GM20000 (cell line): ENCODE results near the gene MAGI3.
A peak's percentile ranks its signal among the peaks of the same experiment; 100 is the strongest.

ENCODE experiments used
- DNase-seq: peaks from one replicate; pipeline ENCODE4 v3.0.0; 2012; ENCODE audit warnings: low spot score
- CTCF ChIP-seq: IDR thresholded peaks from 2 replicates; pipeline ENCODE4 v1.5.1; 2012; ENCODE audit warnings: mild to moderate bottlenecking, control low read depth; ENCODE audit errors: extremely low read depth, missing control alignments

Gene MAGI3

GRCh38 chr1:113390871-113391648 lies 745 bp downstream of the MAGI3 start:
- TF ChIP-seq CTCF = no peak
- DNase-seq = peak; percentile 39

- DNase-seq = no peak
- TF ChIP-seq CTCF = no peak
Measured at GRCh38 chr1:113391649-113392271, 1.4 kb downstream of the MAGI3 start.

GRCh38 chr1:113392541-113393128 lies 2.3 kb downstream of the MAGI3 start:
- DNase-seq = no peak

GRCh38 chr1:113394043-113394862 lies 3.9 kb downstream of the MAGI3 start:
- no peak for DNase-seq
- no peak for TF ChIP-seq CTCF

More at GRCh38 chr1:113392541-113393128, 2.3 kb downstream of the MAGI3 start:
- no peak for TF ChIP-seq CTCF

DNA sequence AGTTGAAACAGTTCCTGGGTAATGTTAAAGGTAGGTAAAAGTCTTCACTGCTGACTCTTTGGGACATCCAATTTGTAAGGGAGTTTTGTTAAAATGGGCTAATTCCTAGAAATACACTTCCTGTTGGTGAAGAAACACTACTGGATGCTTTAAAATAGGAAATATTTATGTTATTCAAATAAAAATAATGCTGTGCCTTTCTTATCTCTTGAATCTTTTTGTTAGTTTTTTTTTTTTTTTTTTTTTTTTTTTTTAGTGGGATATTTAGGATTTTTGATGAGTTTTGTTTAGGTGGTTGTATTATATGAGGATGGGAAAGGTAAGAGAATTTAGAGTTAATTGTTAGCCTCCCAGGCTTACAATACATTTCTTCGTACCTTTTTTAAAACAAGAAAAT lies 4.5 kb downstream of the MAGI3 start:
- no peak for TF ChIP-seq CTCF

DNA sequence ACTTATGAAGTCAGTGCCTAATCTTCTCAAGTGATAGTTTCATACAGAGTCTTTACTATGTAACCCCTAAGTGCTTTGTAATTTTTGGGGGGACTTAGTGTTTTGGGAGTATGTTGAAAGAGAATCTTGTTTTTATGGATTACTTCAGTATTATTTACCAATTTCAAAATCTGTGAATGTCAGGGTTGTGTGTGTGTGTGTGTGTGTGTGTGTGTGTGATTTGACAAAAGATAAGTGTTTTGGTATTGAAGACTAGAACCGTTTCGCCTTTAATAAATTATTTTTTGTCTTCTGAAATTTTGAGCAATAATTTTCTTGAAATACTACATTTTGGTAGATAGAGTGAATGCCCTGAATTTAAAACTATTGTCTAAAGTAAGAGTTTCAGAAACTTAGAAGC lies 5.8 kb downstream of the MAGI3 start:
- no peak for TF ChIP-seq CTCF
- DNase-seq = no peak

More for the DNA sequence above, 4.5 kb downstream of the MAGI3 start:
- DNase-seq = no peak
